ENCODE measurements around the gene KCNK6. TPM values are rescaled to one million over a fixed set of nuclear protein-coding genes. Genes with fewer than 3 reads are reported as not detected.

Gene KCNK6
- total RNA-seq, 1 donor from 2014 or later = 2.7 TPM

- H3K27me3 Mint-ChIP-seq (ENCODE audit: unreplicated experiment) = peaks cover 13% of the 10 kb centered on the region
- H3K27ac Mint-ChIP-seq (ENCODE audit: unreplicated experiment) = peak overlapping the region; percentile 66
- H3K4me1 Mint-ChIP-seq (ENCODE audit: low read depth, unreplicated experiment) = peaks cover 7% of the 10 kb centered on the region
- H3K36me3 Mint-ChIP-seq (ENCODE audit: unreplicated experiment) = peaks cover 4% of the 10 kb centered on the region
- H3K9me3 Mint-ChIP-seq (ENCODE audit: unreplicated experiment) = peaks cover 11% of the 10 kb centered on the region
- DNase-seq = no peak
- no peak for TF ChIP-seq CTCF (IDR thresholded peaks at IDR 0.05; ENCODE audit: partially characterized antibody, unreplicated experiment)
- H3K4me3 Mint-ChIP-seq (ENCODE audit: unreplicated experiment) = peak overlapping the region; percentile 71
Observed at GRCh38 chr19:38359242-38360021, 39.8 kb downstream of the KCNK6 start.

- H3K27me3 Mint-ChIP-seq (ENCODE audit: unreplicated experiment) = peaks cover 13% of the 10 kb centered on the region
- peaks cover 5% of the 10 kb centered on the region for H3K4me1 Mint-ChIP-seq (ENCODE audit: low read depth, unreplicated experiment)
- H3K4me3 Mint-ChIP-seq (ENCODE audit: unreplicated experiment) = peak overlapping the region; percentile 90
- TF ChIP-seq CTCF (IDR thresholded peaks at IDR 0.05; ENCODE audit: partially characterized antibody, unreplicated experiment) = no peak
- peaks cover 4% of the 10 kb centered on the region for H3K36me3 Mint-ChIP-seq (ENCODE audit: unreplicated experiment)
- peaks cover 9% of the 10 kb centered on the region for H3K9me3 Mint-ChIP-seq (ENCODE audit: unreplicated experiment)
- DNase-seq = no peak
- peak overlapping the region; percentile 80 for H3K27ac Mint-ChIP-seq (ENCODE audit: unreplicated experiment)
Observed at GRCh38 chr19:38360351-38360750, 40.7 kb downstream of the KCNK6 start.

- Mint-ChIP-seq H3K4me1 (ENCODE audit: low read depth, unreplicated experiment) (peaks cover 5% of the 10 kb centered on the region), H3K27me3 (ENCODE audit: unreplicated experiment) (peaks cover 12% of the 10 kb centered on the region), H3K4me3 (ENCODE audit: unreplicated experiment) (peak overlapping the region; percentile 90), H3K9me3 (ENCODE audit: unreplicated experiment) (peaks cover 12% of the 10 kb centered on the region), H3K36me3 (ENCODE audit: unreplicated experiment) (peaks cover 2% of the 10 kb centered on the region), H3K27ac (ENCODE audit: unreplicated experiment) (peak overlapping the region; percentile 80)
- DNase-seq = peak; percentile 39
- no peak for TF ChIP-seq CTCF (IDR thresholded peaks at IDR 0.05; ENCODE audit: partially characterized antibody, unreplicated experiment)
Observed at GRCh38 chr19:38360839-38361631, 41.4 kb downstream of the KCNK6 start.

GRCh38 chr19:38361633-38362075 is 42.0 kb downstream of the KCNK6 start:
- peak; percentile 90 for DNase-seq
- Mint-ChIP-seq H3K27me3 (ENCODE audit: unreplicated experiment) (peaks cover 9% of the 10 kb centered on the region), H3K36me3 (ENCODE audit: unreplicated experiment) (no peaks in the 10 kb centered on the region), H3K4me3 (ENCODE audit: unreplicated experiment) (peak overlapping the region; percentile 90), H3K27ac (ENCODE audit: unreplicated experiment) (peak overlapping the region; percentile 80), H3K4me1 (ENCODE audit: low read depth, unreplicated experiment) (peaks cover 4% of the 10 kb centered on the region), H3K9me3 (ENCODE audit: unreplicated experiment) (peaks cover 12% of the 10 kb centered on the region)
- TF ChIP-seq CTCF (IDR thresholded peaks at IDR 0.05; ENCODE audit: partially characterized antibody, unreplicated experiment) = no peak
